HG02571 (cell line): ENCODE results near the gene SOX6.

Experiments used
- ATAC-seq: cut with Tn5 transposase; IDR thresholded peaks from one replicate; pipeline ENCODE4 v1.9.1; 2021; ENCODE audit warnings: mild to moderate bottlenecking, moderate library complexity; ENCODE audit not compliant: unreplicated experiment

The SOX6 gene

GRCh38 chr11:16365581-16366228 lies 9.4 kb upstream of the SOX6 start:
- ATAC-seq = no peak

- ATAC-seq = no peak
Measured at GRCh38 chr11:16364254-16364653, 7.9 kb upstream of the SOX6 start.

- no peak for ATAC-seq
Measured at GRCh38 chr11:16363706-16364105, 7.4 kb upstream of the SOX6 start.

- ATAC-seq = no peak
Measured at GRCh38 chr11:16361108-16361865, 4.9 kb upstream of the SOX6 start.

GRCh38 chr11:16359369-16359768 lies 3.0 kb upstream of the SOX6 start:
- no peak for ATAC-seq

GRCh38 chr11:16358726-16359125 lies 2.4 kb upstream of the SOX6 start:
- no peak for ATAC-seq

- no peak for ATAC-seq
Measured at GRCh38 chr11:16357775-16358174, 1.4 kb upstream of the SOX6 start.

- ATAC-seq = no peak
Measured at GRCh38 chr11:16356761-16357393, 531 bp upstream of the SOX6 start.

GRCh38 chr11:16352707-16353106 lies 3.6 kb downstream of the SOX6 start:
- ATAC-seq = no peak

GRCh38 chr11:16350125-16350524 lies 6.2 kb downstream of the SOX6 start:
- no peak for ATAC-seq

GRCh38 chr11:16347928-16348685 lies 8.2 kb downstream of the SOX6 start:
- ATAC-seq = no peak

- no peak for ATAC-seq
Measured at GRCh38 chr11:16346975-16347374, 9.4 kb downstream of the SOX6 start.

GRCh38 chr11:16341853-16342252 lies 14.5 kb downstream of the SOX6 start:
- no peak for ATAC-seq

GRCh38 chr11:16338393-16338792 lies 18.0 kb downstream of the SOX6 start:
- ATAC-seq = no peak

GRCh38 chr11:16337421-16338213 lies 18.7 kb downstream of the SOX6 start:
- no peak for ATAC-seq

GRCh38 chr11:16336721-16337120 lies 19.6 kb downstream of the SOX6 start:
- ATAC-seq = no peak

GRCh38 chr11:16336204-16336603 lies 20.1 kb downstream of the SOX6 start:
- no peak for ATAC-seq

- no peak for ATAC-seq
Measured at GRCh38 chr11:16335236-16335962, 20.9 kb downstream of the SOX6 start.

- no peak for ATAC-seq
Measured at GRCh38 chr11:16326679-16327297, 29.6 kb downstream of the SOX6 start.
